AG09319 (cell line): ENCODE results near the gene UBXN4.
"Not testable (repeated sequence)": the region's sequence is repeated elsewhere in the genome, so short reads cannot be mapped to it uniquely, and the experiment has no call there.

Experiments
- DNase-seq: peaks from one replicate; pipeline ENCODE4 v3.0.0-alpha.2; 2010; ENCODE audit warnings: low read depth; ENCODE audit errors: extremely low read depth
- CTCF ChIP-seq: IDR thresholded peaks from 2 replicates; pipeline ENCODE4 v1.5.1; 2011; ENCODE audit warnings: low read depth, mild to moderate bottlenecking, inconsistent platforms, low read length, moderate library complexity

The UBXN4 gene

DNA sequence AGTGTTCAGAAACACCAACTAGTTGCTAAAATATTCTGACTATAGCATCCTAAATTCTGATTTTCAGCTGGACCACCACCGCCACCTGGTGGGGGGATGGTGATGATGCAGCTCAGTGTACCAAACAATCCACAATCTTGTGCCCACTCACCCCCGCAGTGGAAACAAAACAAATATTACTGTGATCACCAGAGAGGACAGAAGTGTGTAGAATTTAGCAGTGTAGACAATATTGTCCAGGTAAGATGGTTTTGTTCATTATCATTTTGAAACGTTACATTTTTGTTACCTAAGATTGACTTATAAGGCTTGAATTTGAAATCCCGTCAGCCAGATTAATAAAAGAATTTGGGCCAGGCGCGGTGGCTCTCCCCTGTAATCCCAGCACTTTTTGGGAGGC is 31.7 kb upstream of the UBXN4 start:
- no peak for DNase-seq
- TF ChIP-seq CTCF = peak; percentile 92

DNA sequence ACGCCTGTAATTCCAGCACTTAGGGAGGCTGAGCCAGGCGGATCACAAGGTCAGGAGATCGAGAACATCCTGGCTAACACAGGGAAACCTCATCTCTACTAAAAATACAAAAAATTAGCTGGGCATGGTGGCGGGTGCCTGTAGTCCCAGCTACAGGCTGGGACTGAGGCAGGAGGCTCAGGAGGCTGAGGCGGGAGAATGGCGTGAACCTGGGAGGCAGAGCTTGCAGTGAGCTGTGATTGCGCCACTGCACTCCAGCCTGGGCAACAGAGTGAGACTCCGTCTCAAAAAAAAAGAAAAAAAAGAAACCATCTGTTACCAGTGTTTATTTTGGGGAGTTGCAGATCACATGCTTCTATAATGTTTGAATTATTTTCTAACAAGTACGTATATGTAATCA is 26.6 kb upstream of the UBXN4 start:
- DNase-seq = not testable (repeated sequence)

GRCh38 chr2:135728064-135728743 is 13.5 kb upstream of the UBXN4 start:
- no peak for DNase-seq
- no peak for TF ChIP-seq CTCF

DNA sequence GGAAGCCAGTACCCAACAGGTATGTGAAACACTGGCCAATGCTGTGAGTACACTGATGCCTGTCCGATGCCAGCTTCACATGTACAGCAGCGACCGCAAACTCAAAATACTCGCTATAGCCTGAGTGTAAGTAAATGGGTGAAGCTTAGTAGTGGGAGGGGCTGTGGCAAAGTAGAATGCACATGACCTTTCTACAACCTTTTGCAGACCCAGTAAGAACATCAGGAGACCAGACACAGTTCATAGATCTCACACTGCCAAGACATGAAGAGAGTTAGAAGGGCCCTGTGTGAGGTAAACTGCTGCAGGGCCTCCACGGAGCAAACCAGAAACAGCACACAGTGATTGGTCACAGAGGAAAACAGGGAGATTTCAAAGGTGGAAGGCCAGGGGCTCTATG is 9.1 kb upstream of the UBXN4 start:
- TF ChIP-seq CTCF = no peak
- no peak for DNase-seq

- no peak for DNase-seq
- TF ChIP-seq CTCF = no peak
Measured at GRCh38 chr2:135733045-135733444, 8.6 kb upstream of the UBXN4 start.

GRCh38 chr2:135736546-135736945 is 5.1 kb upstream of the UBXN4 start:
- TF ChIP-seq CTCF = no peak
- DNase-seq = no peak

- no peak for DNase-seq
- no peak for TF ChIP-seq CTCF
Measured at GRCh38 chr2:135740206-135740605, 1.4 kb upstream of the UBXN4 start.

DNA sequence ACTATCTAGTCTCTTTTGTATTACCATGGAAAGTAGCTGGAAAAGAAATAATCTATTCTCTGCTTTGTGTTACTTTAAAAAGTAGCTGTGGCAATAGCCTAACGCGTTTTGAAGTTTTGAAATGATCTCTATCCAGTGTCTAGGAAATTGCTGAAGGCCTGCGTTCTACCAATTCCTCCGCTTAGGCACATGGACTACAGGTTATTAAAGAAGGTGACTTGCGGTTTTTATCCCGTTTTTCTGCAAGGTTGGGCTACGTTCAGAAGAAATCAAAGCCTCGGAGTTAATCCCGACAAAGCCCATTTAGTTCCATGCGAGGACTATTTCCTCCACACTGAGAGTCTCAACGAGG is 636 bp upstream of the UBXN4 start:
- DNase-seq = no peak
- TF ChIP-seq CTCF = no peak
